Right kidney (tissue), 9 donors: ENCODE results near the gene AMHR2.
"Not testable (repeated sequence)": the region's sequence is repeated elsewhere in the genome, so short reads cannot be mapped to it uniquely, and the experiment has no call there.

Experiments used
- DNase-seq: peaks from one replicate; pipeline ENCODE4 v3.0.0-alpha.2; 2016
- long read RNA-seq, 8 donors: transcript quantifications; one replicate each; lab custom pipeline, GENCODE V29; 2026

AMHR2 gene
- long read RNA-seq, donor 1, result 0 reads
- long read RNA-seq, donor 2, result 0 reads
- long read RNA-seq, donor 3, result 0 reads
- long read RNA-seq, donor 4, result 0 reads
- long read RNA-seq, donor 5, partial matches to known transcripts, result 0 of 1 reads
- long read RNA-seq, donor 5, other reads (novel, unspliced or antisense), result 0 of 1 reads
- long read RNA-seq, donor 6, result 0 reads
- long read RNA-seq, donor 7, result 0 reads
- long read RNA-seq, donor 8, result 0 reads

DNA sequence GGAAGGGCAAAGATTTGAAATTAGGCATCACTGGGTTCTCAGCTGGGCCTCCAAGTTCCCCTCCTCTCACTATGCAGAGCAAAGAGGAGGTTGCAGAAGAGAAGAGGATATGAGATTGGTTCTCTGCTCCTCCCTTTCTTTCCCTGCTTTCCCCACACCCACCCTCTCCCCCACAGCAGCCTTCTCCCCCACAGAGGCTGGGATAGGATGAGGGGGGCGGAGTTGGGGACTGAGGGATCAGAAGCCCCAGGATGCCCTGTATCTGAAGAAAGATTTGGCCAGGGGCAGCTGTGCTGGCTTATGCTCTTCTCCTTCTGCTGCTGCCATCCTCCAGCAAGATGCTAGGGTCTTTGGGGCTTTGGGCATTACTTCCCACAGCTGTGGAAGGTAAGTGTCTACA, at the start of gene AMHR2:
Gene AMHR2, plus strand, starts transcription at position 259 of the 400 bp plus-strand sequence. Its CDS starts 80 bp downstream, at position 339.
- no peak for DNase-seq

DNA sequence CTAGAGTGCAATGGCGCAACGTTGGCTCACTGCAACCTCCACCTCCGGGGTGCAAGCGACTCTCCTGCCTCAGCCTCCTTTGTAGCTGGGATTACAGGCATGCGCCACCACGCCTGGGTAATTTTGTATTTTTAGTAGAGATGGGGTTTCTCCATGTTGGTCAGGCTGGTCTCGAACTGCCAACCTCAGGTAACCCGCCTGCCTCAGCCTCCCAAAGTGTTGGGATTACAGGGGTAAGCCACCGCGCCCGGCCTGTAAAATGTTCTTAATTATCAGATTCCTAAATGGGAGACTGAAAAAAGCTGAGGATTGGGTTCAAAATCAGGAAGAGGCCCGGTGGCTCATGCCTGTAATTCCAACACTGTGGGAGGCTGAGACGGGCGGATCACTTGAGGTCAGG, 49.4 kb upstream of the AMHR2 start:
- not testable (repeated sequence) for DNase-seq

DNA sequence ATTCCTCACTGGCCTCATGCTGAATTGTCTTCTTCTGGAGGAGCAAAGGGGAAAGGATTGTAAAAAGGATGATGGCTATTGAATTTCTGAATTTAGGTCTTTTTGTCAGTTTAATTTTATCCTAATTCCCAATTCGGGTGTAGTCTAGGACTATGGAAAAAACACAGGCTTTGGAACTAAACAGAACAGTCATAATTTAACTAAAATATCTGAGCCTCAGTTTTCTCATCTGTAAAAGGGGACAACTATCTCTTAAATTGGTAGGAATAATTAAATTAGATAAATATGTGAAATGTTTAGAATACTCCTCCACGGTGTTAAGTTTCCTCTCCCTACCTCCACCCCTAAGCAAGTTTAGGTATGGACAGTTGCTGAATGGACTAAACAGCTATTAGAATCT, 46.9 kb upstream of the AMHR2 start:
- no peak for DNase-seq

- DNase-seq, result no peak
Observed at GRCh38 chr12:53378222-53378621, 45.4 kb upstream of the AMHR2 start.

- no peak for DNase-seq
Observed at GRCh38 chr12:53378724-53379388, 44.8 kb upstream of the AMHR2 start.

- DNase-seq, result peak; percentile 91
Observed at GRCh38 chr12:53379389-53380103, 44.1 kb upstream of the AMHR2 start.

- no peak for DNase-seq
Observed at GRCh38 chr12:53380104-53380793, 43.4 kb upstream of the AMHR2 start, which contains the start of gene SP1. TSS of gene SP1 (plus strand) at chr12:53380176. CDS start at chr12:53380292, 116 bp downstream.

GRCh38 chr12:53380794-53381730, 42.6 kb upstream of the AMHR2 start:
- peak; percentile 66 for DNase-seq

GRCh38 chr12:53381731-53382630, 41.7 kb upstream of the AMHR2 start:
- DNase-seq, result no peak

DNA sequence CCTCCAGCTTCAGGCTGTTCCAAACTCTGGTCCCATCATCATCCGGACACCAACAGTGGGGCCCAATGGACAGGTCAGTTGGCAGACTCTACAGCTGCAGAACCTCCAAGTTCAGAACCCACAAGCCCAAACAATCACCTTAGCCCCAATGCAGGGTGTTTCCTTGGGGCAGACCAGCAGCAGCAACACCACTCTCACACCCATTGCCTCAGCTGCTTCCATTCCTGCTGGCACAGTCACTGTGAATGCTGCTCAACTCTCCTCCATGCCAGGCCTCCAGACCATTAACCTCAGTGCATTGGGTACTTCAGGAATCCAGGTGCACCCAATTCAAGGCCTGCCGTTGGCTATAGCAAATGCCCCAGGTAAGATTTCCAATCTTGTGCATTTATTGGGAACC, 40.4 kb upstream of the AMHR2 start:
- no peak for DNase-seq

- not testable (repeated sequence) for DNase-seq
Observed at GRCh38 chr12:53386381-53386780, 37.3 kb upstream of the AMHR2 start.

- no peak for DNase-seq
Observed at GRCh38 chr12:53388932-53389331, 34.7 kb upstream of the AMHR2 start.

DNA sequence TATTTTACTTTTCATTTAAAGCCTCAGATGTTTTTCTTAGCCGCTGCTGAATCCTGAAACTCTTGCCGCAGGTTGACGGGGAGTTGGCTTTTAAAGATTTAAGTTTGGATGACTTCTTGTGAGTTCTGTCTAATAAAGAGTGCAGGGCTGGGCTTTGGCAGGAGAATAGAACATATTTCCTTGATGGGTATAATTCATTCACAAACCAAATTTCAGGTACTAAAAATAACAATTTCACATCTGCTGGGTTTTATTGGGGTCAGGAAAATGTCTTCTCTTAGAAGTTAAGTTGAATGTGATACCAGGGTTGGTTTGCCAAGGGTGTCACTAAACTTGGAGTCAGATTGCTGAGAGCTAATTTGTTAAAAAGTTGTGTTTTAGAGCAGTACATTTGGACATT, 34.0 kb upstream of the AMHR2 start:
- no peak for DNase-seq

- DNase-seq, result no peak
Observed at GRCh38 chr12:53391724-53392123, 31.9 kb upstream of the AMHR2 start.

GRCh38 chr12:53399896-53400295, 23.8 kb upstream of the AMHR2 start:
- DNase-seq, result no peak

DNA sequence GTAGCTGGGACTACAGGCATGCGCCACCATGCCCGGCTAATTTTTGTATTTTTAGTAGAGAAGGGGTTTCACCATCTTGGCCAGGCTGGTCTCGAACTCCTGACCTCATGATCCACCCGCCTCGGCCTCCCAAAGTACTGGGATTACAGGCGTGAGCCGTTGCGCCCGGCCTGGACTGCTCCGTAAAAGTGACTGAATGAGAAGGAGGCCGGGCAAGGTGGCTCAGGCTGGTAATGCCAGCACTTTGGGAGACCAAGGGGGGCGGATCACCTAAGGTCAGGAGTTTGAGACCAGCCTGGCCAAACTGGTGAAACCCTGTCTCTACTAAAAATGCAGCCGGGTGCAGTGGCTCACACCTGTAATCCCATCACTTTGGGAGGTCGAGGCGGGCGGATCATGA, 21.3 kb upstream of the AMHR2 start:
- not testable (repeated sequence) for DNase-seq

- DNase-seq, result no peak
Observed at GRCh38 chr12:53402871-53403270, 20.8 kb upstream of the AMHR2 start.

DNA sequence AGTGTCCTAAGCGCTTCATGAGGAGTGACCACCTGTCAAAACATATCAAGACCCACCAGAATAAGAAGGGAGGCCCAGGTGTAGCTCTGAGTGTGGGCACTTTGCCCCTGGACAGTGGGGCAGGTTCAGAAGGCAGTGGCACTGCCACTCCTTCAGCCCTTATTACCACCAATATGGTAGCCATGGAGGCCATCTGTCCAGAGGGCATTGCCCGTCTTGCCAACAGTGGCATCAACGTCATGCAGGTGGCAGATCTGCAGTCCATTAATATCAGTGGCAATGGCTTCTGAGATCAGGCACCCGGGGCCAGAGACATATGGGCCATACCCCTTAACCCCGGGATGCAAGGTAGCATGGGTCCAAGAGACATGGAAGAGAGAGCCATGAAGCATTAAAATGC, 12.7 kb upstream of the AMHR2 start:
- DNase-seq, result no peak

DNA sequence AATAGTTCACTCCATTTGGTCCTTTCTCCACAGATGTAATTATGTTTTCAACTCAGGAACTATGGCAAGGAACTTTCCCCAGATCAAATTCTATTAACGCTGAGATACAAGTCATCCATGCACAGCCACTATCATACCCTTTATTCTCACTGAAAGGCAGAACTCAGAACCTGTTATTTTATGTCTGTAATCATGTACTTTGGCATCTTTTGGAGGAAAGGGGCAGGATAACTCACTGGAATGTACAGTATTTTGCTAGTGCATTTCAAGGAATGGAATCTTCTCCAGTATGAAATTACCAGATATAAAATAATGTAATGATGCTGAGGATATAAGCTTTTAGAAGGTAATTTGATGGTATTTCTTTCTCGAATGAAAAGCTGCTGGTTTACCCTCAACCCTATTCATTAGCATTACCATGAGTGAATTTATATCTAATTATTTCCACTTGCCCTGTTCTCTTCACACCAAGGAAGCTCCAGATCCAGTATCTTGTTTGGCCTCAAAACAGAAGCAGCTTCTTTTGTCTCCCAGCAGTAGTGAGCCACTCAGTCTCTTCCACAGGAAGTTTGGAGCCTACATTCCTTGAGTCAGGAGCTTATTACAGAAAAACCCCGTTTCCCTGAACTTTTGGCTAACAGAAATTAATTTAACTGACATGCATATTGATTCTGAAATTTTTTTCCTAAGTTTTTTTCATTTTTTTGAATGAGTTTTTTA, 10.0 kb upstream of the AMHR2 start:
- no peak for DNase-seq
